Fibroblast of pulmonary artery (primary cell): ENCODE results near the gene PDE6C.

Experiments
- DNase-seq: peaks from one replicate; pipeline ENCODE4 v3.0.0-alpha.2; 2010; ENCODE audit warnings: low read depth
- H3K4me3 ChIP-seq: replicated peaks from 2 replicates; pipeline ENCODE4 v1.5.1; 2011; ENCODE audit warnings: low read depth, mild to moderate bottlenecking, control low read depth, low read length, moderate library complexity
- CTCF ChIP-seq: IDR thresholded peaks from 2 replicates; pipeline ENCODE4 v1.5.1; 2011; ENCODE audit warnings: mild to moderate bottlenecking, control low read depth, low read length, inconsistent platforms; ENCODE audit errors: missing control alignments

PDE6C gene

GRCh38 chr10:93701866-93702209, 89.5 kb downstream of the PDE6C start:
- H3K4me3 ChIP-seq = peak overlapping the region; percentile 78
- DNase-seq = peak; percentile 60
- TF ChIP-seq CTCF = no peak

- DNase-seq = peak; percentile 95
- peak; percentile 30 for TF ChIP-seq CTCF
- peak within 1 kb of the TSS; percentile 78 for H3K4me3 ChIP-seq
Observed at GRCh38 chr10:93702210-93703001, 90.1 kb downstream of the PDE6C start, which contains the start of gene FRA10AC1. FRA10AC1 (minus strand) TSS chr10:93702592; CDS start chr10:93700106, 2,486 bp downstream.

GRCh38 chr10:93703066-93703465, 90.7 kb downstream of the PDE6C start:
- DNase-seq = peak; percentile 15
- H3K4me3 ChIP-seq = peak overlapping the region; percentile 78
- no peak for TF ChIP-seq CTCF

- no peak for TF ChIP-seq CTCF
- H3K4me3 ChIP-seq = no peak overlapping the region
- no peak for DNase-seq
Observed at GRCh38 chr10:93703841-93704240, 91.5 kb downstream of the PDE6C start.

- no peak for DNase-seq
- H3K4me3 ChIP-seq = no peak overlapping the region
- no peak for TF ChIP-seq CTCF
Observed at GRCh38 chr10:93704451-93704850, 92.1 kb downstream of the PDE6C start.

- TF ChIP-seq CTCF = no peak
- no peak overlapping the region for H3K4me3 ChIP-seq
- DNase-seq = no peak
Observed at GRCh38 chr10:93707623-93708022, 95.3 kb downstream of the PDE6C start.
